Panc1 (cell line): ENCODE measurements around the gene TIMP3. TPM values are rescaled to one million over a fixed set of nuclear protein-coding genes. Genes with fewer than 3 reads are reported as not detected.

Experiments used
- ATAC-seq: fragments of 200-7000 bp; cut with Tn5 transposase; 2 replicates; pipeline ENCODE4 v1.9.1; 2020; ENCODE audit warnings: mild to moderate bottlenecking, moderate library complexity
- BruUV-seq: library from RNA; stranded (reverse); fragments of 400-500 nt; replicated peaks from 2 replicates; lab custom pipeline; 2021; lab: Mats Ljungman, UMichigan
- CTCF ChIA-PET: fragments of 300-600 bp; sonication (Branson Sonifier 250); formaldehyde crosslinking; loops from one replicate; lab custom pipeline; 2022; ENCODE audit warnings: antibody characterized with exemption; lab: Charles Lee
- POLR2A ChIA-PET: fragments of 300-600 bp; sonication (Branson Sonifier 250); formaldehyde crosslinking; loops from one replicate; lab custom pipeline; 2022; ENCODE audit warnings: antibody characterized with exemption; lab: Charles Lee
- DNase-seq: peaks from one replicate; pipeline ENCODE4 v3.0.0-alpha.2; 2010; ENCODE audit warnings: low read depth, low spot score
- H3K27ac ChIP-seq: 2 replicates; pipeline ENCODE4 v1.5.1; 2011; ENCODE audit warnings: mild to moderate bottlenecking, low read length, inconsistent platforms
- H3K27me3 ChIP-seq: fragments of 200-500 bp; sonication (Bioruptor generic); 2 replicates; pipeline ENCODE4 v1.6.0; 2014; ENCODE audit warnings: low read length, inconsistent platforms; ENCODE audit not compliant: control insufficient read depth, insufficient read depth
- H3K36me3 ChIP-seq: fragments of 200-500 bp; sonication (Bioruptor generic); 2 replicates; pipeline ENCODE4 v1.5.1; 2014; ENCODE audit warnings: inconsistent platforms, mild to moderate bottlenecking, low read length, moderate library complexity; ENCODE audit not compliant: control insufficient read depth, insufficient read depth
- H3K4me1 ChIP-seq: 2 replicates; pipeline ENCODE4 v1.5.1; 2011; ENCODE audit warnings: inconsistent platforms, mild to moderate bottlenecking, low read length, moderate library complexity; ENCODE audit not compliant: control insufficient read depth, insufficient read depth
- H3K4me3 ChIP-seq, 2 experiments: 2 replicates each; pipeline ENCODE4 v1.5.1; 2011 to 2012; ENCODE audit warnings: low read depth in 2 of 2, low read length in 2 of 2, mild to moderate bottlenecking in 2 of 2, inconsistent platforms in 1 of 2, moderate library complexity in 1 of 2
- H3K9me3 ChIP-seq: fragments of 200-500 bp; sonication (Bioruptor generic); 2 replicates; pipeline ENCODE4 v1.5.1; 2014; ENCODE audit warnings: low read depth, mild to moderate bottlenecking, inconsistent platforms, low read length, moderate library complexity; ENCODE audit not compliant: control insufficient read depth, insufficient read depth
- POLR2AphosphoS5 ChIP-seq: IDR thresholded peaks from 2 replicates; pipeline ENCODE4 v1.6.1; 2012; ENCODE audit warnings: mild to moderate bottlenecking, low read depth, low read length, moderate library complexity
- SIN3A ChIP-seq: IDR thresholded peaks from 2 replicates; pipeline ENCODE4 v1.6.1; 2012; ENCODE audit warnings: low read depth, mild to moderate bottlenecking, low read length, moderate library complexity, borderline replicate concordance; ENCODE audit not compliant: insufficient read depth
- TCF7L2 ChIP-seq: IDR thresholded peaks from 2 replicates; pipeline ENCODE4 v1.6.1; 2011; ENCODE audit warnings: mild to moderate bottlenecking, low read depth, low read length, inconsistent platforms
- in situ Hi-C: cut with HindIII; loops from 2 replicates; pipeline ENCODE4 v1.10.0; 2016; ENCODE audit warnings: low sequenced_read_pairs, low pct_unique_long_range_greater_than_20kb
- intact Hi-C: fragments of 100-400 bp; cut with micrococcal nuclease; formaldehyde crosslinking; loops from one replicate; pipeline ENCODE4 v1.10.0; 2022; ENCODE audit not compliant: unreplicated experiment
- total RNA-seq: library from RNA; stranded (reverse); gene quantifications from one replicate; pipeline ENCODE4 v1.2.1, GENCODE V29; 2021; ENCODE audit not compliant: unreplicated experiment
- TF ChIP-seq, protein P1 (sequence below): fragments of 450-650 bp; IDR thresholded peaks from 2 replicates; pipeline ENCODE4 v1.5.1; 2017; ENCODE audit warnings: mild to moderate bottlenecking
- TF ChIP-seq, protein P2 (sequence below), 2 experiments: IDR thresholded peaks; 2 replicates each; pipeline ENCODE4 v1.6.1; 2011 to 2012; ENCODE audit warnings: low read depth in 2 of 2, control low read depth in 1 of 2, low read length in 1 of 2, mild to moderate bottlenecking in 1 of 2, moderate library complexity in 1 of 2; ENCODE audit not compliant: insufficient read depth in 1 of 2

TIMP3 gene
- total RNA-seq, 1 experiment from 2014 or later = 0.67 TPM

DNA sequence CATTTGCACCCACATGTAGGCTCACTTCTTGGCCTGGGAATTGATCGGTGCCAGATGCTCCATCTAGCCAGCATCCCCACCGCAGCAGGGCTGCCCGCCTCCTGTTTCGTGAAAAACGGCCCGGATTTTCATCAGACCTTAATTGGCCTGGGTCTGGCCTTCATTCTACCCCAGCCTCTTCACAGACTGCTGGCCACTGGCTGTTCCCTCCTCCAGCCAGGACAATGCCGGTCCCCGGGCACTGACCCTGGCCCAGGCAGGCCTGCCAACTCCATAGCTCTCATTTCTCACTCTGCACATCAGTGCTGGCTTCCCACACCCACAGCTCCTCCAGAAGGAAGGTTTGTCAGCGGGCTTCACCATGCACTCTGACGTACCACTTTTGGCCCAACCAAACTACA, 27.9 kb downstream of the TIMP3 start:
- intact Hi-C loops (no loop called here), in situ Hi-C loops (no loop called here)
- H3K27ac ChIP-seq = no peak overlapping the region
- no peaks in the 10 kb centered on the region for H3K9me3 ChIP-seq
- DNase-seq (no peak), ATAC-seq (no peak)
- BruUV-seq = no TSS peak
- ChIA-PET POLR2A (no interaction called here), CTCF (no interaction called here)
- TF ChIP-seq POLR2AphosphoS5 (no peak), SIN3A (no peak), TCF7L2 (no peak)
- TF ChIP-seq, protein P1, sequence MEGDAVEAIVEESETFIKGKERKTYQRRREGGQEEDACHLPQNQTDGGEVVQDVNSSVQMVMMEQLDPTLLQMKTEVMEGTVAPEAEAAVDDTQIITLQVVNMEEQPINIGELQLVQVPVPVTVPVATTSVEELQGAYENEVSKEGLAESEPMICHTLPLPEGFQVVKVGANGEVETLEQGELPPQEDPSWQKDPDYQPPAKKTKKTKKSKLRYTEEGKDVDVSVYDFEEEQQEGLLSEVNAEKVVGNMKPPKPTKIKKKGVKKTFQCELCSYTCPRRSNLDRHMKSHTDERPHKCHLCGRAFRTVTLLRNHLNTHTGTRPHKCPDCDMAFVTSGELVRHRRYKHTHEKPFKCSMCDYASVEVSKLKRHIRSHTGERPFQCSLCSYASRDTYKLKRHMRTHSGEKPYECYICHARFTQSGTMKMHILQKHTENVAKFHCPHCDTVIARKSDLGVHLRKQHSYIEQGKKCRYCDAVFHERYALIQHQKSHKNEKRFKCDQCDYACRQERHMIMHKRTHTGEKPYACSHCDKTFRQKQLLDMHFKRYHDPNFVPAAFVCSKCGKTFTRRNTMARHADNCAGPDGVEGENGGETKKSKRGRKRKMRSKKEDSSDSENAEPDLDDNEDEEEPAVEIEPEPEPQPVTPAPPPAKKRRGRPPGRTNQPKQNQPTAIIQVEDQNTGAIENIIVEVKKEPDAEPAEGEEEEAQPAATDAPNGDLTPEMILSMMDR = no peak
- TF ChIP-seq, protein P2, sequence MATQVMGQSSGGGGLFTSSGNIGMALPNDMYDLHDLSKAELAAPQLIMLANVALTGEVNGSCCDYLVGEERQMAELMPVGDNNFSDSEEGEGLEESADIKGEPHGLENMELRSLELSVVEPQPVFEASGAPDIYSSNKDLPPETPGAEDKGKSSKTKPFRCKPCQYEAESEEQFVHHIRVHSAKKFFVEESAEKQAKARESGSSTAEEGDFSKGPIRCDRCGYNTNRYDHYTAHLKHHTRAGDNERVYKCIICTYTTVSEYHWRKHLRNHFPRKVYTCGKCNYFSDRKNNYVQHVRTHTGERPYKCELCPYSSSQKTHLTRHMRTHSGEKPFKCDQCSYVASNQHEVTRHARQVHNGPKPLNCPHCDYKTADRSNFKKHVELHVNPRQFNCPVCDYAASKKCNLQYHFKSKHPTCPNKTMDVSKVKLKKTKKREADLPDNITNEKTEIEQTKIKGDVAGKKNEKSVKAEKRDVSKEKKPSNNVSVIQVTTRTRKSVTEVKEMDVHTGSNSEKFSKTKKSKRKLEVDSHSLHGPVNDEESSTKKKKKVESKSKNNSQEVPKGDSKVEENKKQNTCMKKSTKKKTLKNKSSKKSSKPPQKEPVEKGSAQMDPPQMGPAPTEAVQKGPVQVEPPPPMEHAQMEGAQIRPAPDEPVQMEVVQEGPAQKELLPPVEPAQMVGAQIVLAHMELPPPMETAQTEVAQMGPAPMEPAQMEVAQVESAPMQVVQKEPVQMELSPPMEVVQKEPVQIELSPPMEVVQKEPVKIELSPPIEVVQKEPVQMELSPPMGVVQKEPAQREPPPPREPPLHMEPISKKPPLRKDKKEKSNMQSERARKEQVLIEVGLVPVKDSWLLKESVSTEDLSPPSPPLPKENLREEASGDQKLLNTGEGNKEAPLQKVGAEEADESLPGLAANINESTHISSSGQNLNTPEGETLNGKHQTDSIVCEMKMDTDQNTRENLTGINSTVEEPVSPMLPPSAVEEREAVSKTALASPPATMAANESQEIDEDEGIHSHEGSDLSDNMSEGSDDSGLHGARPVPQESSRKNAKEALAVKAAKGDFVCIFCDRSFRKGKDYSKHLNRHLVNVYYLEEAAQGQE (IDR thresholded peaks at IDR 0.05; ENCODE audit: insufficient read depth in 1 of 2, low read depth in 2 of 2, low read length in 1 of 2) = no peak
- H3K4me3 ChIP-seq = no peak overlapping the region
- H3K36me3 ChIP-seq = no peaks in the 10 kb centered on the region
- no peaks in the 10 kb centered on the region; the same call in 1 of the 2 replicates for H3K27me3 ChIP-seq
- no peaks in the 10 kb centered on the region for H3K4me1 ChIP-seq

DNA sequence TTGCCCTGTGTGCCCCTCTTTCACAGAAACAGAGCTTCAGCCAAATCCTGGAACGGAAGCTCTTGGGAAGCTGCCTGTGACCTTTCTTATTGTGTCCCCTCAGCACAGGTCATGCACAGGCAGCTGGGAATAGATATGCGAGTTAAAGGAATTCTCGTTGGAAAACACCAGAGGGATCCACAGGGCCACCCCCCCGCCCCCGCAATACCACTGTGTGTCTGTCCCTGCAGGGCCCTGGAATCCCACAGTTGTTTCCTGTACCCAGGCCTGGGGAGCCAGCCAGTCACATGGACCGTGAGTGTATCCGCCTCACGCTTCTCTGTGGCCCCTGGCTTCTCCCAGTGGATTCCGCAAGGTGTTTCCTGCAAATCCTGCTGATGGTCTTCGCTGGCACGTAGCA, 29.0 kb downstream of the TIMP3 start:
- no peak for DNase-seq
- no TSS peak for BruUV-seq
- TF ChIP-seq, protein P1 = no peak
- TF ChIP-seq POLR2AphosphoS5 = no peak
- TF ChIP-seq, protein P2 (IDR thresholded peaks at IDR 0.05; ENCODE audit: insufficient read depth in 1 of 2, low read depth in 2 of 2, low read length in 1 of 2) = no peak
- TF ChIP-seq TCF7L2 = no peak
- no peak for TF ChIP-seq SIN3A
- H3K27ac ChIP-seq = no peak overlapping the region
- H3K27me3 ChIP-seq = no peaks in the 10 kb centered on the region; the same call in 1 of the 2 replicates
- no peak overlapping the region for H3K4me3 ChIP-seq
- ChIA-PET POLR2A (no interaction called here), CTCF (no interaction called here)
- H3K36me3 ChIP-seq = no peaks in the 10 kb centered on the region
- ATAC-seq = no peak
- H3K9me3 ChIP-seq = no peaks in the 10 kb centered on the region
- in situ Hi-C loops = no loop called here
- intact Hi-C loops = no loop called here
- no peaks in the 10 kb centered on the region for H3K4me1 ChIP-seq
